Liver (tissue), 9 donors: ENCODE results near the gene USP48. TPM values are rescaled to one million over a fixed set of nuclear protein-coding genes. Genes with fewer than 3 reads are reported as not detected.

Source experiments
- DNase-seq: peaks from one replicate; pipeline ENCODE4 v3.0.0-alpha.2; 2017; ENCODE audit warnings: low spot score
- H3K27ac ChIP-seq, 2 donors: one replicate each; pipeline ENCODE4 v1.7.0; 2013; ENCODE audit warnings: inconsistent platforms in 2 of 2, low read length in 2 of 2, control low read depth in 1 of 2, low read depth in 1 of 2, mild to moderate bottlenecking in 1 of 2
- H3K27me3 ChIP-seq, 4 donors: one replicate each; pipeline versions ENCODE4 v1.6.1 to v1.7.0; 2013; ENCODE audit warnings: low read length in 3 of 4, inconsistent platforms in 1 of 4, mild to moderate bottlenecking in 1 of 4, moderate library complexity in 1 of 4; ENCODE audit not compliant: control insufficient read depth in 4 of 4, insufficient read depth in 4 of 4
- H3K36me3 ChIP-seq, 4 donors: one replicate each; pipeline versions ENCODE4 v1.6.1 to v1.7.0; 2013; ENCODE audit warnings: low read length in 3 of 4, mild to moderate bottlenecking in 3 of 4, low read depth in 1 of 4, moderate library complexity in 1 of 4; ENCODE audit not compliant: control insufficient read depth in 4 of 4, insufficient read depth in 3 of 4
- H3K4me1 ChIP-seq, 4 donors: one replicate each; pipeline versions ENCODE4 v1.6.1 to v1.7.0; 2013; ENCODE audit warnings: low read length in 3 of 4, mild to moderate bottlenecking in 3 of 4, moderate library complexity in 1 of 4; ENCODE audit not compliant: control insufficient read depth in 4 of 4, insufficient read depth in 4 of 4
- H3K4me3 ChIP-seq, 3 donors: one replicate each; pipeline versions ENCODE4 v1.6.1 to v1.7.0; 2013; ENCODE audit warnings: low read length in 3 of 3, control low read depth in 1 of 3, low read depth in 1 of 3, mild to moderate bottlenecking in 1 of 3
- H3K9ac ChIP-seq, 2 donors: one replicate each; pipeline ENCODE4 v1.7.0; 2013; ENCODE audit warnings: low read length in 2 of 2, mild to moderate bottlenecking in 2 of 2, moderate library complexity in 2 of 2, control low read depth in 1 of 2, low read depth in 1 of 2
- H3K9me3 ChIP-seq, 4 donors: one replicate each; pipeline versions ENCODE4 v1.6.1 to v1.7.0; 2013; ENCODE audit warnings: low read length in 3 of 4; ENCODE audit not compliant: control insufficient read depth in 4 of 4
- EGR1 ChIP-seq, 2 donors: IDR thresholded peaks; 2 replicates each; pipeline ENCODE4 v1.6.1; 2016 to 2018; ENCODE audit warnings: antibody characterized with exemption in 2 of 2, low read depth in 2 of 2
- FOXA1 ChIP-seq: IDR thresholded peaks from 2 replicates; pipeline ENCODE4 v1.6.1; 2016; ENCODE audit warnings: antibody characterized with exemption
- FOXA2 ChIP-seq: IDR thresholded peaks from 2 replicates; pipeline ENCODE4 v1.6.1; 2016; ENCODE audit warnings: antibody characterized with exemption
- GABPA ChIP-seq, 2 donors: IDR thresholded peaks in 1 of 2; conservative IDR thresholded peaks in 1 of 2; 2 replicates each; pipeline ENCODE4 v1.6.1; 2016; ENCODE audit warnings: antibody characterized with exemption in 2 of 2, mild to moderate bottlenecking in 1 of 2, moderate library complexity in 1 of 2
- HNF4A ChIP-seq, 2 donors: conservative IDR thresholded peaks; 2 replicates each; pipeline ENCODE4 v1.6.1; 2016; ENCODE audit warnings: antibody characterized with exemption in 2 of 2, mild to moderate bottlenecking in 2 of 2
- HNF4G ChIP-seq: IDR thresholded peaks from 2 replicates; pipeline ENCODE4 v1.6.1; 2016; ENCODE audit warnings: antibody characterized with exemption
- JUND ChIP-seq, 2 donors: IDR thresholded peaks; 2 replicates each; pipeline ENCODE4 v1.6.1; 2016; ENCODE audit warnings: antibody characterized with exemption in 2 of 2
- NR2F2 ChIP-seq: IDR thresholded peaks from 2 replicates; pipeline ENCODE4 v1.6.1; 2016; ENCODE audit warnings: antibody characterized with exemption
- RAD21 ChIP-seq, 2 donors: IDR thresholded peaks; 2 replicates each; pipeline ENCODE4 v1.6.1; 2016; ENCODE audit warnings: antibody characterized with exemption in 2 of 2, mild to moderate bottlenecking in 2 of 2
- RXRA ChIP-seq, 2 donors: IDR thresholded peaks; 2 replicates each; pipeline ENCODE4 v1.6.1; 2017 to 2018; ENCODE audit warnings: antibody characterized with exemption in 2 of 2, mild to moderate bottlenecking in 1 of 2
- TAF1 ChIP-seq: conservative IDR thresholded peaks from 2 replicates; pipeline ENCODE4 v1.6.1; 2016; ENCODE audit warnings: antibody characterized with exemption, mild to moderate bottlenecking
- YY1 ChIP-seq: IDR thresholded peaks from 2 replicates; pipeline ENCODE4 v1.6.1; 2016; ENCODE audit warnings: antibody characterized with exemption, mild to moderate bottlenecking
- WGBS: extraction: QIAGEN DNeasy Blood & Tissue Kit; methylation state at CpG from one replicate; pipeline ENCODE4 v1.1.7; 2013; 5-methylcytosine and 5-hydroxymethylcytosine counted together
- polyA plus RNA-seq, 2 donors: library from polyadenylated mRNA; stranded (reverse) in 1 of 2; unstranded in 1 of 2; fragments of 200-250 nt in 1 of 2; fragments of >200 nt in 1 of 2; fragmentation: Nextera tagmentation in 1 of 2; extraction: Ambion mirVana in 1 of 2; gene quantifications; one replicate each; pipeline versions ENCODE4 v1.2.1 to v1.2.3, GENCODE V29; 2013 to 2015
- total RNA-seq, 2 donors: library from RNA; depleted of rRNA; stranded (reverse); fragments of >200 nt; gene quantifications; one replicate each; pipeline ENCODE4 v1.2.3, GENCODE V29; 2014
- TF ChIP-seq, protein P1 (sequence below): IDR thresholded peaks from 2 replicates; pipeline ENCODE4 v1.6.1; 2016; ENCODE audit warnings: antibody characterized with exemption
- TF ChIP-seq, protein P2 (sequence below): fragments of 150-350 bp; IDR thresholded peaks from 2 replicates; pipeline ENCODE4 v1.5.1; 2017; ENCODE audit warnings: improper control_type of control experiment, low read depth, low read length; ENCODE audit not compliant: missing input control
- TF ChIP-seq, protein P3 (sequence below): IDR thresholded peaks from 2 replicates; pipeline ENCODE4 v1.6.1; 2016; ENCODE audit warnings: antibody characterized with exemption
- TF ChIP-seq, protein P4 (sequence below): IDR thresholded peaks from 2 replicates; pipeline ENCODE4 v1.6.1; 2016; ENCODE audit warnings: antibody characterized with exemption
- donor health status: healthy.
- donor health status: healthy.
- donor health status: healthy.
- donor health status: healthy.
- donor health status: healthy.

USP48 gene
- total and polyA plus RNA-seq, 4 donors, result 7.8 to 34.9 (median 23.1) TPM

DNA sequence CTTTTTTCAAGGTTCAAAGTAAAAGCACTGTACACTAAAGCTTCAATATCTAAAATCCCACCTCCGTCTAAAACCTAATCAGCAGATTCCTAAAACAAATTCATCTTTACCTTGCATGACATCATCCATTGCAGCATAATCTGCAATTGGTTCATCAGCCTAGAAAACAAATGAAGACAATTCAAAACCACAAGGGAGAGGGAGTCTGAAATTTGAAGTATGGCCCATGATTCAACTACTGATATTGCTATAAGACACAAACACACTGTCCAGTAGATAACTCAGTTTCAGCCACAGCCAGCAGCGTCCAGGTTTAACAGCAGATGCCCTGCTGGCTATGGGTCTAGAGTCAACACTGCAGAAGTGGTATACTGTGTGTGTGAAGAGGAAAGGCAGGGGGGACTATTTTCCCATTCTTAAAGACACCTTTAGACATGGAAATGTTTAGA is 95.8 kb downstream of the USP48 start:
- no peak overlapping the region for H3K9ac ChIP-seq
- H3K4me1 ChIP-seq, result no peaks in the 10 kb centered on the region
- no peak overlapping the region for H3K4me3 ChIP-seq
- 94% methylated on average over 2 of the region's 2 CpGs for whole genome bisulfite sequencing
- TF ChIP-seq, protein P1, sequence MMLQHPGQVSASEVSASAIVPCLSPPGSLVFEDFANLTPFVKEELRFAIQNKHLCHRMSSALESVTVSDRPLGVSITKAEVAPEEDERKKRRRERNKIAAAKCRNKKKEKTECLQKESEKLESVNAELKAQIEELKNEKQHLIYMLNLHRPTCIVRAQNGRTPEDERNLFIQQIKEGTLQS, result no peak
- TF ChIP-seq FOXA1 (no peak), NR2F2 (no peak), GABPA (IDR thresholded peaks at IDR 0.05 in 1 of 2, conservative IDR thresholded peaks at IDR 0.05 in 1 of 2) (no peak), HNF4G (no peak), JUND (IDR thresholded peaks at IDR 0.05) (no peak), YY1 (no peak), TAF1 (no peak), HNF4A (conservative IDR thresholded peaks at IDR 0.05) (no peak), EGR1 (IDR thresholded peaks at IDR 0.05; ENCODE audit: low read depth in 2 of 2) (no peak)
- TF ChIP-seq, protein P2, sequence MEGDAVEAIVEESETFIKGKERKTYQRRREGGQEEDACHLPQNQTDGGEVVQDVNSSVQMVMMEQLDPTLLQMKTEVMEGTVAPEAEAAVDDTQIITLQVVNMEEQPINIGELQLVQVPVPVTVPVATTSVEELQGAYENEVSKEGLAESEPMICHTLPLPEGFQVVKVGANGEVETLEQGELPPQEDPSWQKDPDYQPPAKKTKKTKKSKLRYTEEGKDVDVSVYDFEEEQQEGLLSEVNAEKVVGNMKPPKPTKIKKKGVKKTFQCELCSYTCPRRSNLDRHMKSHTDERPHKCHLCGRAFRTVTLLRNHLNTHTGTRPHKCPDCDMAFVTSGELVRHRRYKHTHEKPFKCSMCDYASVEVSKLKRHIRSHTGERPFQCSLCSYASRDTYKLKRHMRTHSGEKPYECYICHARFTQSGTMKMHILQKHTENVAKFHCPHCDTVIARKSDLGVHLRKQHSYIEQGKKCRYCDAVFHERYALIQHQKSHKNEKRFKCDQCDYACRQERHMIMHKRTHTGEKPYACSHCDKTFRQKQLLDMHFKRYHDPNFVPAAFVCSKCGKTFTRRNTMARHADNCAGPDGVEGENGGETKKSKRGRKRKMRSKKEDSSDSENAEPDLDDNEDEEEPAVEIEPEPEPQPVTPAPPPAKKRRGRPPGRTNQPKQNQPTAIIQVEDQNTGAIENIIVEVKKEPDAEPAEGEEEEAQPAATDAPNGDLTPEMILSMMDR, result no peak
- TF ChIP-seq, protein P3, sequence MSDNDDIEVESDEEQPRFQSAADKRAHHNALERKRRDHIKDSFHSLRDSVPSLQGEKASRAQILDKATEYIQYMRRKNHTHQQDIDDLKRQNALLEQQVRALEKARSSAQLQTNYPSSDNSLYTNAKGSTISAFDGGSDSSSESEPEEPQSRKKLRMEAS, result no peak
- H3K36me3 ChIP-seq, result peaks cover 0 to 32% (median 29%) of the 10 kb centered on the region in 4 donors
- H3K9me3 ChIP-seq, result no peaks in the 10 kb centered on the region
- H3K27ac ChIP-seq, result no peak overlapping the region
- DNase-seq, result no peak
- no peaks in the 10 kb centered on the region for H3K27me3 ChIP-seq

DNA sequence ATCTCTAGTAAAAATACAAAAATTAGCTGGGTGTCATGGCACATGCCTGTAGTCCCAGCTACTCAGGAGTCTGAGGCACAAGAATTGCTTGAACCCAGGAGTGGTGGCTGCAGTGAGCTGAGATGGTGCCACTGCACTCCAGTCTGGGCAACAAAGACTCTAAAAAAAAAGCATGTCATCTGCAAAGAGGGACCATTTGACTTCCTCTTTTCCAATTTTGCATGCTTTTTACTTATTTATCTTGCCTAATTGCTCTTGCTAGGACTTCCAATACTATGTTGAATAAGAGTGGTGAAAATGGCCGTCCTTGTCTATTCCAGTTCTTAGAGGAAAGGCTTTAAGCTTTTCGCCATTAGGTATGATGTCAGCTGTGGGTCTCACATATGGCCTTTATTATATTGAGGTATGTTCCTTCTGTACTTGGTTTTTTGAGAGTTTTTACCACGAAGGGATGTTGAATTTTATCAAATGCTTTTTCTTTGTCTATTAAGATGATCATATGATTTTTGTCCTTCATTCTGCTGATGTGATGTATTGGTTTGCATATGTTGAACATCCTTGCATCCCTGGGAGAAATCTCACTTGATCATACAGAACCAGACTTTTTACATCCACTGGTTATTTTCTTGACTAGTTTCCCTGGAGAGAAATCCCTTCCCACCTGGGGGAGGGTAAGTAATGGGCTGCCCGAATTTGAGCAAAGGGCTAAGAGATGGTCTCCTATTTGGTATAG is 96.8 kb downstream of the USP48 start:
- TF ChIP-seq JUND (IDR thresholded peaks at IDR 0.05) (no peak), TAF1 (no peak), YY1 (no peak), HNF4G (no peak), GABPA (IDR thresholded peaks at IDR 0.05 in 1 of 2, conservative IDR thresholded peaks at IDR 0.05 in 1 of 2) (no peak)
- Histone ChIP-seq H3K36me3 (peaks cover 0 to 30% (median 24%) of the 10 kb centered on the region in 4 donors), H3K4me3 (no peak overlapping the region), H3K4me1 (no peaks in the 10 kb centered on the region), H3K27me3 (no peaks in the 10 kb centered on the region), H3K27ac (no peak overlapping the region), H3K9me3 (no peaks in the 10 kb centered on the region), H3K9ac (no peak overlapping the region)
- WGBS, result 98% methylated on average over 4 of the region's 4 CpGs
- DNase-seq, result no peak

DNA sequence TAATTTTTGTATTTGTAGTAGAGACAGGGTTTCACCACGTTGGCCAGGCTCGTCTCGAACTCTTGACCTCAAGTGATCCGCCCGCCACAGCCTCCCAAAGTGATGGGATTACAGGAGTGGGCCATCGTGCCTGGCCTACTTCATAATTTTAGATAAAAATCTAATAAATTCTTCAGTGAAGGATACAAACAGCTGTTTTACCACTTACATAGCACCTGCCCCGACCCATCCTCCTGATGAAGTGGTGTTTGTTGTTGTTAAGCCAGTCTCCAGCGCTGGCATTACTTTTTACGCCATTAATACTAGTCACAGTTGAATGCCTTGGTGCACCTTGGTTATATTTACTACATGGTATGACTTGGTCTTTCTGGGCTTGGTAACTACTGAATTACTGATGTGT is 101.5 kb downstream of the USP48 start:
- DNase-seq, result no peak
- Histone ChIP-seq H3K27ac (no peak overlapping the region), H3K27me3 (no peaks in the 10 kb centered on the region), H3K9me3 (no peaks in the 10 kb centered on the region), H3K36me3 (peaks cover 2 to 27% (median 15%) of the 10 kb centered on the region in 4 donors), H3K4me1 (no peaks in the 10 kb centered on the region), H3K9ac (no peak overlapping the region), H3K4me3 (no peak overlapping the region)
- WGBS, result 95% methylated on average over 9 of the region's 9 CpGs
- TF ChIP-seq RAD21 (IDR thresholded peaks at IDR 0.05) (no peak), NR2F2 (no peak), JUND (IDR thresholded peaks at IDR 0.05) (no peak), FOXA1 (no peak), EGR1 (IDR thresholded peaks at IDR 0.05; ENCODE audit: low read depth in 2 of 2) (no peak), FOXA2 (no peak), RXRA (IDR thresholded peaks at IDR 0.05) (no peak), GABPA (IDR thresholded peaks at IDR 0.05 in 1 of 2, conservative IDR thresholded peaks at IDR 0.05 in 1 of 2) (no peak), HNF4G (no peak)
- TF ChIP-seq, protein P4, sequence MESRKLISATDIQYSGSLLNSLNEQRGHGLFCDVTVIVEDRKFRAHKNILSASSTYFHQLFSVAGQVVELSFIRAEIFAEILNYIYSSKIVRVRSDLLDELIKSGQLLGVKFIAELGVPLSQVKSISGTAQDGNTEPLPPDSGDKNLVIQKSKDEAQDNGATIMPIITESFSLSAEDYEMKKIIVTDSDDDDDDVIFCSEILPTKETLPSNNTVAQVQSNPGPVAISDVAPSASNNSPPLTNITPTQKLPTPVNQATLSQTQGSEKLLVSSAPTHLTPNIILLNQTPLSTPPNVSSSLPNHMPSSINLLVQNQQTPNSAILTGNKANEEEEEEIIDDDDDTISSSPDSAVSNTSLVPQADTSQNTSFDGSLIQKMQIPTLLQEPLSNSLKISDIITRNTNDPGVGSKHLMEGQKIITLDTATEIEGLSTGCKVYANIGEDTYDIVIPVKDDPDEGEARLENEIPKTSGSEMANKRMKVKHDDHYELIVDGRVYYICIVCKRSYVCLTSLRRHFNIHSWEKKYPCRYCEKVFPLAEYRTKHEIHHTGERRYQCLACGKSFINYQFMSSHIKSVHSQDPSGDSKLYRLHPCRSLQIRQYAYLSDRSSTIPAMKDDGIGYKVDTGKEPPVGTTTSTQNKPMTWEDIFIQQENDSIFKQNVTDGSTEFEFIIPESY, result no peak
- TF ChIP-seq, protein P3, result no peak
- TF ChIP-seq, protein P1, result no peak
- TF ChIP-seq, protein P2, result no peak
